Epithelial cell of esophagus (primary cell): ENCODE measurements around the gene GTF2E1.

Source experiments
- DNase-seq: peaks from one replicate; pipeline ENCODE4 v3.0.0; 2010; ENCODE audit warnings: low read depth
- H3K4me3 ChIP-seq: 2 replicates; pipeline ENCODE4 v1.5.1; 2011; ENCODE audit warnings: mild to moderate bottlenecking, low read length, control low read depth
- CTCF ChIP-seq: IDR thresholded peaks from 2 replicates; pipeline ENCODE4 v1.5.1; 2011; ENCODE audit warnings: low read depth, mild to moderate bottlenecking, low read length, control low read depth, inconsistent platforms; ENCODE audit not compliant: insufficient read depth; ENCODE audit errors: missing control alignments

The GTF2E1 gene

GRCh38 chr3:120767106-120767505 is 24.6 kb downstream of the GTF2E1 start:
- no peak overlapping the region for H3K4me3 ChIP-seq
- no peak for TF ChIP-seq CTCF
- DNase-seq = peak; percentile 33

GRCh38 chr3:120769436-120769835 is 26.9 kb downstream of the GTF2E1 start:
- DNase-seq = no peak
- TF ChIP-seq CTCF = no peak
- no peak overlapping the region for H3K4me3 ChIP-seq

GRCh38 chr3:120770891-120771290 is 28.3 kb downstream of the GTF2E1 start:
- TF ChIP-seq CTCF = no peak
- DNase-seq = no peak
- no peak overlapping the region for H3K4me3 ChIP-seq

- DNase-seq = no peak
- no peak for TF ChIP-seq CTCF
Measured at GRCh38 chr3:120772081-120772480, 29.5 kb downstream of the GTF2E1 start.

GRCh38 chr3:120773932-120774331 is 31.4 kb downstream of the GTF2E1 start:
- no peak overlapping the region for H3K4me3 ChIP-seq
- no peak for TF ChIP-seq CTCF
- DNase-seq = no peak

More at GRCh38 chr3:120772081-120772480, 29.5 kb downstream of the GTF2E1 start:
- no peak overlapping the region for H3K4me3 ChIP-seq

- H3K4me3 ChIP-seq = no peak overlapping the region
- no peak for DNase-seq
- no peak for TF ChIP-seq CTCF
Measured at GRCh38 chr3:120775411-120775810, 32.9 kb downstream of the GTF2E1 start.

- DNase-seq = no peak
- H3K4me3 ChIP-seq = no peak overlapping the region
- TF ChIP-seq CTCF = no peak
Measured at GRCh38 chr3:120778776-120779175, 36.2 kb downstream of the GTF2E1 start.
